Stimulated activated CD8-positive, alpha-beta memory T cell treated with anti-CD3 and anti-CD28 coated beads, Interleukin-2, amount 100 ng/mL, for 1 hour (primary cell): ENCODE data around the gene LSM10.
A peak's percentile ranks its signal among the peaks of the same experiment; 100 is the strongest.

Experiments
- DNase-seq, 2 donors: peaks; one replicate each; pipeline ENCODE4 v3.0.0-alpha.2; 2020; ENCODE audit warnings: low read depth in 2 of 2

Gene LSM10

DNA sequence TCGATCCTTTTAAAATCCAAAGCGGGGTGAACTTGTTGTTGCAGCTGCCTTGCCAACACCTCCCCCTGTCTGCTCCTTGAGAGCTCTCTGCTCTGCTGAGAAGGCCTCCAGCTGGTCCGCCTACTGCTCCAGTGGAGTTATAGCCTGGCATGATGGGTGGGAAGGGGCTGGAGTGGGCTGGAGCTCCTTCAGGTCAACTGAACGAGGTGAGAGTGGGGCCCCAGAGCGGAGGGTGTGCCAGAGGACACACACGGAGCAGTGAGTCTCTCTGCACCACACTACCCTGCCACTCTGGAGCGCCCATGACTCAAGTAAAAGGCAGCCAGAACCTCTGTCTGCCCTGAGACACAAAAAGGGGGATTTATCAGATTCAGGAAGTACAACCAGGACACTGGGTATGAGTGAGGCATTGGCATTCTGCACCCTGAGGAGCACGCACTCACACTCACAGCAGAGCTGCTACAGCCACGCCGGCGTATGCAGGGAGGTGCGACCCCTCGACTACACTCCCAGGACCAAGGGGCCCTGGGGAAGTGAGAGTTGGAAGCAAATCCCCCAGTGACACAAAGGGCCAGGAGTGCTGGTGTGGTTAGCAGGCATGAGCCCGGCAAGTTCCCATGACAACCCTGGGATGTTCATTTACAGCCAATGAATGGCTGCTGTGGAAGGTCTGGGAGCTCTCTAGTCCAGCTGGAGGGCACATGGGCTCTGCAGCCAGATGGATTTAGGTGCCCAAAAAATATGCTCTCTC lies 46.3 kb downstream of the LSM10 start:
- no peak for DNase-seq

DNA sequence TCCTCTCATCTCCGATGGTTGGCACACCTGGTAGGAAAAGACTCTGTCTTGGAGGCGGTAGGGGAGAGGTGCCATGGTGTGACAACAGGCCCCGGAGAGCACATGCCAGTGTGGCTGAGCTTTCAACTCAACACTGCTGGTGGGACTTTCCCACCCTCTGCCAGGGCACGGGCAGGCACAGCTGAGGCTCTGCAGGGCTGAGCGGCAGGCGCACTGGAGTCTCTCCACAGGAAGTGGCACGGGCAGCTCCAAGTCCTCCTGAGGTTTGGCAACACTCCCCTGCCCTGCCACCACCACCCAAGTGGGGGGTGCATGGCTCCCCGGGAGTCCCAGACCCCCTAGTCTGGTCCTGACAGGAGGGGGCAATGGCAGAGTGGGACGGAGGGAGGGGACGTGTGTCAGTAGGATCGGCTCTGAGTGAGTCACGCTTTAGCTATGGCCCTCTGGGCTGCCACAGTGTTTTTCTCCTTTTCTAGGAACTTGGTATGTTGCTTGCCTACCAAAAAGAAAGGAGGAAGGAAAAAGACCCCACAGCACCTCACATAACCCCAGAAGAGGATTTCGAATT lies 47.0 kb downstream of the LSM10 start:
- DNase-seq = peak in 1 of 2 donors; percentile 26

DNA sequence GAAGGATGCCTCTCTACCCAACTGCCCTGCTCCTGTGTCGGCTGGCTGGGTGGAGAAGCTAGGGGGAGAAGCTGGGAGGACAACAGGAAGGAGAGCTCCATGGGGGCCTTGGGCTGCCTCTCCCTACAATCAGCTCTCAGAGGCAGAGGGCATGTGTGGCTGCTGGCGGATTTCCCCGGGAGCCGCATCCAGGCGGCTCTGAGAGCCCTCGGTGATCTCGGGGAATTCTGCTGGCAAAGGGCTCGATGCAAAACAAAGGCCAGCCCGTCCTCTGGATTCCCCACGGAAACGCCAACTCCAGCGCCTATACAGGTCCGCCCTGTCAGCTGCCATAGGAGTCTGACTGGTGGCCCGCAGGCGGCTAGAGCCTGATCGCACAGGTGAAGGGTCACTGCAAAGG lies 47.9 kb downstream of the LSM10 start:
- no peak for DNase-seq

DNA sequence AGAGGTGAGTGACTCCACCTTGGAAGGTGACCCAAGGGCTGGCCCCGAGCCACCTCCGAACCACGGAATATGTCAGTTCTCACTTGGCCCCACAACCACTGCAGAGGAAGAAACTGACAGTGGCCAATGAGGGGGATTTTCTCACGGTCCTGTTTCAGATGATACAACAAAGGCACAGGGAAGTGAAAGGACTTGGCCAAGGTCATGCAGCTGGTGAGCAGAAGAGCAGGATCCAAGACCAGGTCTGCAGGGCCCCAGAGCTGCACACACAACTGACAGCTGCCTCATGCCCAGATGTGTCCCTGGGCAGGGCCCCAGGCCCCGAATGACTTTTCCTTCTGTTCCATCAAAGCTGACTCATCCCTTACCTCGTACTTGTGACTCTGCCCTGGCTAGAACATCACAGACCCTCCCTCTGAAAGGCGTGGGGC lies 48.5 kb downstream of the LSM10 start:
- no peak for DNase-seq

DNA sequence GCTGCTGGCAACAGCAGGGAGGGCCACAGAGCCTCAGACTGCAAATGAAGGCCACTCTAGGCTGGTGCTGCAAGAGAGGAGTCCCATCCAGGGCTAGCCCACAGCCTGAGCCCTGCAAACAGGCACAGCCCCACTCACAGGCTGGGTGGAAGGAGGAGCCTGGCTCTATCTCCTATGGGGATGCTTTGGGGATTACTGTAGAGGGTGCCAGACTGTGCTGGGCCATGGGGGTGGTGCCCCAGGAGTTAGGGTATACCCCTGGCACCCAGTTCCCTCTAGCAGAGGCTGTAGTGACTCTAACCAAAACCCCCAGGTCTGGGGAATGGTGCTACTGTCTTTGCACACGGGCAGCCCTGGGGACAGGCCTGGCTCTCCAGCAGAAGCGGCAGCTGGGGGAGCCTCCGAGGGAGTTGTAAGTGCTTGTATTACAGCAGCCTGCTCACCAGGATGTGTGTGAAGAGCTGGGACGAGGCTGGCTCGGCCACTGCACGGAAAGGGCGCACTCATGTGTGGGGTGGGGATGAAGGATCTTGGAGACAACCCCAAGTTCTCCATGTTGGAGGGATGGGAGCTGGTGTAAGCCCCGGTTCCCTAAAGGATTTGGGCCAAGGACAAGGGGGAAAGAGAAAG lies 50.9 kb downstream of the LSM10 start:
- no peak for DNase-seq

DNA sequence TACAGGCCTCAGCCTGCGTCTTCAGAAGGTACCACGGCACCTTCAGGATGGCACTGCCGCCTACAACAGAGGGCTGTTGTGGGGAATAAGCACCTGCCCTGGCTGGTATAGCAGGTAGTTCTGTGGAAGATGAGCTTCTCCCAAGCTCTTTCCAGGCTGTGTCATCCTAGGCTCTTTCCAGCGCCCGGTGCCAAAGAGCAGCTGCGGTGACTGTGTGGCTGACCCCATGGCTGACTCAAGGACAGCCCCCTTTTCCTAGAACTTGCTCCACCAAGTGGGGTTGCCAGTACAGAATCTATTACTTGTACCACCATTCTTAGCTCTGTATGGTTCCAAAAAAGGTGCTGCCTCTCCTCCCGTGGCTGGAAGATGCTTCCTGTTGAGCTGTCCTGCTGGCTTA lies 52.4 kb downstream of the LSM10 start:
- DNase-seq = no peak

DNA sequence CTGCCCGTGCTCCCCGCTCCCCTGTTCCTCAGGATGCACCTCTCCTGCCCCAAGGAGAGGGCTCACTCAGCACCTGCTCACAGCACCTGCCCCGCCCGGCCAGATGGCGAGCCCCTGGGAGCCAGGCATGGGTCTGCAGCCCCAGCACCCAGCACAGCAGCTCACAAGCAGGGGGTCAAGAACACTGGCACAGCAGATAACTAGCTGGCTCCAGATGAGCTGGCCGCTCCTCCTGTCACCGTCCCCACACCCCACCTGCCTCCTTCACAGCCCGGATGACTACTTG lies 53.4 kb downstream of the LSM10 start:
- no peak for DNase-seq

DNA sequence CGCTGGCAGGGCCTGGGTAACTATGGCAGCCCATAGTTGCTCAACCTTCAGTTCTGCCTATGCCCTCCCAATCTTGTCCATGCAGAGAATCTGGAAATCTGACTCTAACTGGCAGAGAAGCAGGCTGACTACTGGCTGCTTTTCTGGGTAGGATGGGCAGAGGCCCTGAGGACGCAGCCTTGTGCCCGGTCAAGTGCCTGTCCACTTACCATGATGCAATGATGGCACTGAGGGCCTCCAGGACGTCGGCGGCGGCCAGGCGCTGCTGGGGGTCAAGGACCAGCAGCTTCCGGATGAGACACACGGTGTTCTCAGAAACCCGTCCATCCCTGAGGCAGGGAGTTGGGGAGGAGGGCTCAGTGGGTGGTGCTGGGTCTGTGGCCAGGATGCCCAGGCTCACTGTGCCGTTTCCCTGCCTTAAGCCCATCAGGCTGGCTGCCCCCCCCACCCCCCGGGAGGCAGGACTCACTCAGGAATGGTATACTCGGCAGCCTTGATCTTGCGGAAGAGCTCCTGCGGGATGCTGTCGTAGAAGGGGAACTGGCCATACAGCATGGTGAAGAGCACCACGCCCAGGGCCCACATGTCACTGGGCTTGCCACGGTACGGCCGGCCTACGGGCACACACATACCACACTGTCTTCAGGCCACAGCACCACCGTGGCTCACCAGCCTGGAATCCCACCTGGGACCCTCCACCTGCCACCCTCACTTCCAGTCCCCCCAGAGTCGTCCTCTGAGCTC lies 53.9 kb downstream of the LSM10 start:
- no peak for DNase-seq
